Trophoblast cell (in vitro differentiated cells and primary cell): ENCODE measurements around the gene PLGLB1.
"Not testable (repeated sequence)": the region's sequence is repeated elsewhere in the genome, so short reads cannot be mapped to it uniquely, and the experiment has no call there.

ENCODE experiments used
- DNase-seq, 2 donors: peaks; one replicate each; pipeline ENCODE4 v3.0.0-alpha.2; 2016
- H2AFZ ChIP-seq: 2 replicates; pipeline ENCODE4 v1.6.1; 2013; ENCODE audit warnings: low read length, moderate library complexity, mild to moderate bottlenecking; ENCODE audit not compliant: insufficient read depth, poor library complexity
- H2AK5ac ChIP-seq: 2 replicates; pipeline ENCODE4 v1.6.1; 2013; ENCODE audit warnings: mild to moderate bottlenecking, low read length
- H2BK120ac ChIP-seq: 2 replicates; pipeline ENCODE4 v1.6.1; 2013; ENCODE audit warnings: low read length, mild to moderate bottlenecking, moderate library complexity; ENCODE audit not compliant: insufficient read depth, poor library complexity
- H2BK12ac ChIP-seq: 2 replicates; pipeline ENCODE4 v1.6.1; 2013; ENCODE audit warnings: mild to moderate bottlenecking, low read length, moderate library complexity
- H2BK5ac ChIP-seq: 2 replicates; pipeline ENCODE4 v1.6.1; 2013; ENCODE audit warnings: low read length, low read depth, moderate library complexity, mild to moderate bottlenecking; ENCODE audit not compliant: poor library complexity
- H3K14ac ChIP-seq: 2 replicates; pipeline ENCODE4 v1.6.1; 2013; ENCODE audit warnings: mild to moderate bottlenecking, low read length
- H3K18ac ChIP-seq: 2 replicates; pipeline ENCODE4 v1.6.1; 2013; ENCODE audit warnings: mild to moderate bottlenecking, low read length
- H3K23ac ChIP-seq: 2 replicates; pipeline ENCODE4 v1.6.1; 2013; ENCODE audit warnings: low read length
- H3K27ac ChIP-seq: 2 replicates; pipeline ENCODE4 v1.5.1; 2013; ENCODE audit warnings: low read depth, mild to moderate bottlenecking, inconsistent platforms, low read length, moderate library complexity
- H3K27me3 ChIP-seq: 2 replicates; pipeline ENCODE4 v1.6.1; 2013; ENCODE audit warnings: inconsistent platforms, mild to moderate bottlenecking, low read length, moderate library complexity; ENCODE audit not compliant: insufficient read depth
- H3K36me3 ChIP-seq, 2 experiments: 1 replicate in 1 of 2; 2 replicates in 1 of 2; pipeline ENCODE4 v1.6.1; 2013; ENCODE audit warnings: low read length in 2 of 2, mild to moderate bottlenecking in 2 of 2, moderate library complexity in 1 of 2; ENCODE audit not compliant: insufficient read depth in 2 of 2, control insufficient read depth in 1 of 2
- H3K4ac ChIP-seq: 2 replicates; pipeline ENCODE4 v1.6.1; 2013; ENCODE audit warnings: low read depth, mild to moderate bottlenecking, low read length, moderate library complexity
- H3K4me1 ChIP-seq, 2 experiments: 1 replicate in 1 of 2; 2 replicates in 1 of 2; pipeline ENCODE4 v1.6.1; 2013; ENCODE audit warnings: low read length in 2 of 2, mild to moderate bottlenecking in 2 of 2, moderate library complexity in 1 of 2; ENCODE audit not compliant: insufficient read depth in 2 of 2, control insufficient read depth in 1 of 2
- H3K4me2 ChIP-seq: 2 replicates; pipeline ENCODE4 v1.6.1; 2013; ENCODE audit warnings: inconsistent platforms, mild to moderate bottlenecking, low read length, moderate library complexity
- H3K4me3 ChIP-seq: 2 replicates; pipeline ENCODE4 v1.5.1; 2013; ENCODE audit warnings: mild to moderate bottlenecking, low read depth, low read length, inconsistent platforms
- H3K79me1 ChIP-seq: one replicate; pipeline ENCODE4 v1.6.1; 2013; ENCODE audit warnings: low read length
- H3K79me2 ChIP-seq: 2 replicates; pipeline ENCODE4 v1.6.1; 2013; ENCODE audit warnings: low read length, mild to moderate bottlenecking; ENCODE audit not compliant: control insufficient read depth, insufficient read depth, poor library complexity
- H3K9ac ChIP-seq: 2 replicates; pipeline ENCODE4 v1.6.1; 2013; ENCODE audit warnings: mild to moderate bottlenecking, low read length
- H3K9me3 ChIP-seq: 2 replicates; pipeline ENCODE4 v1.6.1; 2013; ENCODE audit warnings: low read depth, mild to moderate bottlenecking, control low read depth, inconsistent platforms, low read length; ENCODE audit not compliant: insufficient read depth
- H4K12ac ChIP-seq: 2 replicates; pipeline ENCODE4 v1.6.1; 2013; ENCODE audit warnings: low read depth, mild to moderate bottlenecking, low read length, moderate library complexity
- H4K8ac ChIP-seq: 2 replicates; pipeline ENCODE4 v1.6.1; 2013; ENCODE audit warnings: low read depth, mild to moderate bottlenecking, low read length, moderate library complexity
- H4K91ac ChIP-seq: one replicate; pipeline ENCODE4 v1.6.1; 2013; ENCODE audit warnings: low read depth, mild to moderate bottlenecking, low read length, moderate library complexity
- WGBS: extraction: QIAGEN DNeasy Blood & Tissue Kit; methylation state at CpG from one replicate; pipeline ENCODE4 v1.1.7; 2013; ENCODE audit warnings: missing lambda C conversion rate; ENCODE audit not compliant: insufficient read length, insufficient coverage; ENCODE audit errors: extremely low coverage; 5-methylcytosine and 5-hydroxymethylcytosine counted together

The PLGLB1 gene

DNA sequence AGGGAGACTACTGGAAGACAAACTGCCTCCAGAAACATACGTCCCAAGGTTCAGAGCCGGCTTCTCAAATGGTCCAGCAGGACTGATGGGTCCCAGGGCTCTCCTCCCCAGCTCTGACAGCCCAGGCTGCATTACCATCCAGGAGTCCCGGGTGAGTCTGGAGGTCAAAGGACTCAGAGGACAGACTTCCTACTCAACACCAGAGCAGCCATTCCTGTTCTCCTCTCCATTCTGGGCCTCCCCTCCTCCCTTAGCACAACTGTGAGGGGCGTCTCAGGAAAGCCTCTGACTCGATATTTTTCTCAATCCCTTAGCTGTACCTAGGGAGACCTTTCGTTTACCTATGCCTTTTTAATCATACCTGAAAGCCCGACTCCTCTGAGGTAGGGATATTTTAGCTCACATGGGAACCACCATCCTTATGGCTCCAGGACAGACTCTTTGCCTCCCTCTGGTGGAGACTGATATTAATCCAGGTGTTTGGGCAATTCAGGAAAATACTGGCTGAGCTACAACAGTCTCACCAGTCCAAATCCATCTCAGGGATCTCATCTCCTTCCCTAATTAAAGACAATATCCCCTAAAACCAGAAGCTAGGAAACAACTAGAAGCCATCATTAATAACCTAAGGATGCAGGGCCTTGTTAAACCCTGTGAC is 19.8 kb upstream of the PLGLB1 start:
- H2AFZ ChIP-seq, H3K9ac ChIP-seq, H3K9me3 ChIP-seq, H4K12ac ChIP-seq, H3K4me2 ChIP-seq, H2AK5ac ChIP-seq, H3K79me1 ChIP-seq, H3K27me3 ChIP-seq, H3K36me3 ChIP-seq, DNase-seq, H3K4ac ChIP-seq, H4K8ac ChIP-seq, H2BK120ac ChIP-seq, H4K91ac ChIP-seq, H2BK12ac ChIP-seq, H3K4me1 ChIP-seq, H2BK5ac ChIP-seq, H3K18ac ChIP-seq, H3K4me3 ChIP-seq, H3K27ac ChIP-seq, H3K79me2 ChIP-seq, H3K23ac ChIP-seq, H3K14ac ChIP-seq: not testable (repeated sequence)
- no CpG with 5 or more reads among the region's 7 CpGs for WGBS

DNA sequence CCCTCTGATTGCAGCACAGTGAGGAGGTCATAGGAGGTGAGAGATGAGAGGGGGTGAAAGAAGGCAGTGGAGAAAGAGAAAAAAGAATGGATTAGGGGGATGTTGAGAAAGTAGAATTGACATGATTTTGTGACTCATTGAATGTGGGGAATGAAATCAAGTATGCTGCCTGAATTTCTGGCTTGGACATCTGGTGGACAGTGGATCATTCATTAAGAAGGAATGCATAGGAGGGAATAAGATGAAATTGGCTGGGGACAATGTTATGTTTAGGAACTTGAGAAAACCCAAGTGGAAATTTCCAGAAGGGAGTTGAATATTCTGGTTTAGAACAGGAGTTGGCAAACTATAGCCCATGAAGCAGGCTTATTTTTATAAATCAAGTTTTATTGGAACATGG is 7.0 kb upstream of the PLGLB1 start:
- H2BK12ac ChIP-seq, H3K36me3 ChIP-seq, DNase-seq, H3K9ac ChIP-seq, H3K27me3 ChIP-seq, H3K4me1 ChIP-seq, H4K8ac ChIP-seq, H2BK120ac ChIP-seq, H4K91ac ChIP-seq, H3K23ac ChIP-seq, H3K79me1 ChIP-seq, H3K4me3 ChIP-seq, H3K79me2 ChIP-seq, H3K18ac ChIP-seq, H4K12ac ChIP-seq, H2BK5ac ChIP-seq, H3K4ac ChIP-seq, H3K14ac ChIP-seq, H3K27ac ChIP-seq, H3K4me2 ChIP-seq, H2AFZ ChIP-seq, H2AK5ac ChIP-seq, H3K9me3 ChIP-seq: not testable (repeated sequence)

DNA sequence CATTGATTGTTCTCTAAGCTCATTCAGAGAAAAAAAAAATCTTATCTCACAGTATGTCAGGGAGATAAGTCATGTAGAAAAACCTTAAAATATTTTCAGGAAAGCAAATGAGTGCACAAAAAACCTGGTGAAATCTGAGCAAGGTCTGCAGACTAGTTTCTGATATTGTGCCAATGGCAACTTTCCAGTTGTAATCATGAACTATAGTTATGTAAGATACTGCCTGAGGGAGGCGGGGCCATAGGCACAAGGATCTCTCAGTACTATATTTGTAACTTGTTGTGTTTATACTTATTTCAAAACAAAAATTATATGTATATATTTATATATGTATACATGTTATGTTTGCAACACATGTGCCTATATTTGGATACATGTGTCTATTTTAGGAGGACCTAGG is 5.2 kb upstream of the PLGLB1 start:
- not testable (repeated sequence) for H3K4me3 ChIP-seq, H2BK12ac ChIP-seq, H3K36me3 ChIP-seq, H3K14ac ChIP-seq, H4K8ac ChIP-seq, H3K9ac ChIP-seq, H3K9me3 ChIP-seq, H3K4me2 ChIP-seq, H4K12ac ChIP-seq, H2AFZ ChIP-seq, H3K27ac ChIP-seq, H3K23ac ChIP-seq, H4K91ac ChIP-seq, H3K79me1 ChIP-seq, H2AK5ac ChIP-seq, DNase-seq, H2BK120ac ChIP-seq, H3K27me3 ChIP-seq, H3K4me1 ChIP-seq, H3K18ac ChIP-seq, H2BK5ac ChIP-seq, H3K4ac ChIP-seq, H3K79me2 ChIP-seq
- no CpG with 5 or more reads among the region's 1 CpG for WGBS

DNA sequence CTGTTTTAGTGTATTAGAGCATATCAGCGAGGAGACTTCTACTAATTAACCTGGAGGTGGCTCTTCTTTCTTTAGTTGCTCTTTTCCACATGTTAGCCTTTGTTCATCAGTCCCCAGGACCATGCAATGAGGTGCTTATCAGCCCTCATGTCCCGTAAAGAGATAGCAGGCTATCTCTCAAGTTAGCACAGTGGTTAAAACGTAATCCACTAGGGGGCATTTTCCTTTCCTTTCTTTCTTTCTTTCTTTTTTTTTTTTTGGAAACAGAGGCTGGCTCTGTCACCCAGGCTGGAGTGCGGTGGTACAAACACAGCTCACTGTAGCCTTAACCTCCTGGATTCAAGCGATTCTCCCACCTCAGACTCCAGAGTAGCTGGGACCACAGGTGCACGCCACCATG is 4.3 kb upstream of the PLGLB1 start:
- H3K4me1 ChIP-seq, H3K9me3 ChIP-seq, H2AK5ac ChIP-seq, H3K9ac ChIP-seq, H3K14ac ChIP-seq, H4K12ac ChIP-seq, H4K91ac ChIP-seq, H3K18ac ChIP-seq, H3K23ac ChIP-seq, H3K4me2 ChIP-seq, H3K4me3 ChIP-seq, H2AFZ ChIP-seq, DNase-seq, H2BK5ac ChIP-seq, H3K27me3 ChIP-seq, H3K27ac ChIP-seq, H3K4ac ChIP-seq, H3K79me2 ChIP-seq, H3K36me3 ChIP-seq, H2BK12ac ChIP-seq, H2BK120ac ChIP-seq, H4K8ac ChIP-seq, H3K79me1 ChIP-seq: not testable (repeated sequence)
- WGBS, result no CpG with 5 or more reads among the region's 6 CpGs
